CD4-positive, alpha-beta T cell treated with Interferon gamma for 1 hour (primary cell): Measurements from ENCODE around the gene VPS39.

Source experiments
- DNase-seq: peaks from one replicate; pipeline ENCODE4 v3.0.0-alpha.2; 2020

The VPS39 gene

DNA sequence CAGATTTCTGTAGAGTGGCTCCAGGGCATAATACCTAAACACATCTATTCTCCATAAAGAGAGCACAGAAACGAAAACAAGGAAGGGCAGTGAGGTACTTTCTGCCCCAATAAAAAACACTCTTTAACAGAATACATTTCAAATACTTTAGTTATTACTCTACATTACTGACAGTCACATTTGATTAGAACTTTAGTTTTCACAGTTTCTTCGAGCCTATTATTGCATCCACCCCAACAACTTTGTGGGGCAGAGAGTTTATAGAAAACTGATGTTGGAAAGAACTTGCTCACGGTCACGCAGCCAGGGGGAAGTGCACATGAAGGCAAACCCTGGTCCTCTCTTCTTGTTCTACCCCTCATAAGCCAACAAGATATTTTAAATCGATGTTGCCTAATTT lies 9.0 kb downstream of the VPS39 start:
- DNase-seq, result no peak

DNA sequence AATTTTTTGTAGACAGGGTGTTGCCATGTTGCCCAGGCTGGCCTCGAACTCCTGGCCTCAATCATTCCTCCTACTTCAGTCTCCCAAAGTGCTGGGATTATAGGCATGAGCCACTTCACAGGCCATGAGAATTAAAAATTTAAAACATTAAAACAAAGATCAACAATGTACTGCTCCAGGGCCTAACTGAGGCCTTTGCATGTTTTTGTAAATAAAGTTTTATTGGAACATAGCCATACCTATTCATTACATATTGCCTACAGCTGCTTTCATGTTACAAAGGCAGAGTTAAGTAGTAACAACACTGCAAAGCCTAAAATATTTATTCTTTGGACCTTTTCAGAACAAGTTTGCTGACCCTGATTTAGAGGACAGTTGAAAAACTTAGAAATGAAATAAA lies 9.6 kb downstream of the VPS39 start:
- DNase-seq, result no peak

DNA sequence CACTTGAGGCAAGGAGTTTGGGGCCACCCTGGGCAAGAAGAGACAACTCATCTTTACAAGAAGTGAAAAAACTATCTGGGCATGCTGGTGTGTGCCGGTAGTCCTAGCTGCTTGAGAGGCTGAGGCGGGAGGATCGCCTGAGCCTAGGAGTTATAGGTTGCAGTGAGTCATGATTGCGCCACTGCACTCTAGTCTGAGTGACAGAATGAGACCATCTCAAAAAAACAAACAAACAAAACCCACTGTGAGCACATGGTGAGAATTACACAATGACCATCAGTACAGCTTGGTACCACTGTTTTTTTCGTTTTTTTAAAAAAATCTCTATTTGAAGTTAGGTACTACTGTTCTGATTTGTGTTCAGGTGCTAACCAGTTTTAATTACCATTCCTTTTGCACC lies 13.6 kb downstream of the VPS39 start:
- DNase-seq, result peak; percentile 6

DNA sequence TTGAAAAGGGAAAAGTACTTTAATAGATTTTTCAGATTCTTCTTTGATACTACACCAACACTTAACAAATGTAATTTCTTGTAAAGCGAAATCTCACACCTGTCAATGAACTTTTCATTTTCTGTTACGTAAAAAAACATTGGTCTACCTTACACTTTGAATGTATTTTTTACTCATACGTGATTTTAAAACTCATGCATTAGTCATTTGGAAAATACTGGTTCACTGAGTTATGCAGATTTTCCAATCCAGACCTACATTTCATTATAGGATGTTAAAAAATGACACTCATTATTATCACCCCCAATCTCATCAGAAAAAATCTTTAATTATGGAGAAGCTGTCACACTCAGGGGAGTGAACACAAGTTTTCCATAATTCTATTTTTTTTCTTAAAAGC lies 14.7 kb downstream of the VPS39 start:
- DNase-seq, result no peak

DNA sequence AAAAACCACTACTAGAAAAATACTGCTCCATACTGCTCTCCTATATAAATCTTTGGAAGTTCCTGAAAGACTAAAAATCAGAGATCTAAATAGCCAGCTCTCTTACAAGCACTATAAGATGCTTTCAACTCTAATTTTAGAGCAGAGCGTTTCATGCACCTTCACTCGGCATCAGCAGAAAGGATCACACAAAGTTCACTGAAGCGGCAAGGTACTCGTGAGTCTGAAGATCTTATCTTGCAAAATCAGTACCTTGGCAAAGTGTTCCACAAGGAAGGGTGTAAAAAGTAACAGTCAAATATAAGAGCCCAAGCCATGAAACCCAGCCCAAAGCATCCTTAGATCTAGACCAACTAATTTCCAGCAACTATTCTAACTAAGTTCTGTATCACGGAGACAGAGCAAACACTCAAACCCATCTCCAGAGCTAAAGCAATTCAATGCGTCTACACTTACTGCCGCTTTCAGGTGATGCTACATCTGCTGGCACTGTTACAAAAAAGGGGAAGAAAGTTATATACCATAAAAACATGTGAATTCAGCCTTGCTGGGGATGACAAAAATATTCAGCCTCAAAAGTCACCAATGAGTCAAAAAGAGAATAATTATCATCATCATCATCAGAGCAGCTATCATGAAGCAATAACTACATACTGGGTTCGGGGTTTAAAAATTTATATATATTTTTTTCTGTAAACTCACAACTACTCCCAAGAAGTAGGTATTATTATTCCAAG lies 16.3 kb downstream of the VPS39 start:
- DNase-seq, result no peak

DNA sequence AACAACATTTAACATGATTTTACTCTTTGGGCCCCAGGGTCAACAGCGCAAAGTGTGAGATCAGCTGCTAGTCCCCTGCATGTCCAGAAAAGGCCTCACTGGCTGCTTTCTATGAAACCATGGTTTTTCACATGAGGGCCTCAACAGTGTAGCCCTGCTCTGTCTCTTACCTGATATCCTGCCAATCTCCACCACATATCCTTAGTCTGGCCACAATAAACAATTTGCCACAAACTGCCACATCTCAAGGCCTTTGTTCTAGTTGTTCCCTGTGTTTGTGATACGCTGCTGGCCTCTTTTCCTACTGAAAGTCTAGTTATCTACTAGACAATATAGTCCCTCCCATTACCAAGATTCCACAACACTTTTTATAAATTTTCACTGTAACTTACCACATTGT lies 17.7 kb downstream of the VPS39 start:
- DNase-seq, result no peak

DNA sequence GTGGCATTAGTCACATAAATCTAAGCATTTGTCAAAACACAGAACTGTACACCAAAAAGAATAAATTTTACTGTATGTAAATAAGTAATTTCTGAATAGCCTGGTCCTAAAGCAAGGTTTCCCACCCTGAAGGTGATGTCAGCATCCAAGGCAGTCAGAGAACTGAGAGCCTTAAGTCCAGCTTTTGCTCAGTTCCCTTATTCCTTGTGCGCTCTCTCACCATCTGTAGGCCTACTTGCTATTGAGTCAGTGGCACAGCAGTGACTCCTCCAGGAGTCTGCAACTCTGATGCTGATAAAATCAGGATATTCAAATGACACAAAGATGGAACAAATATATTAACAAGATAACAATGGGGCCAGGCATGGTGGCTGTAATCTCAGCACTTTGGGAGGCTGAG lies 22.3 kb downstream of the VPS39 start:
- no peak for DNase-seq

DNA sequence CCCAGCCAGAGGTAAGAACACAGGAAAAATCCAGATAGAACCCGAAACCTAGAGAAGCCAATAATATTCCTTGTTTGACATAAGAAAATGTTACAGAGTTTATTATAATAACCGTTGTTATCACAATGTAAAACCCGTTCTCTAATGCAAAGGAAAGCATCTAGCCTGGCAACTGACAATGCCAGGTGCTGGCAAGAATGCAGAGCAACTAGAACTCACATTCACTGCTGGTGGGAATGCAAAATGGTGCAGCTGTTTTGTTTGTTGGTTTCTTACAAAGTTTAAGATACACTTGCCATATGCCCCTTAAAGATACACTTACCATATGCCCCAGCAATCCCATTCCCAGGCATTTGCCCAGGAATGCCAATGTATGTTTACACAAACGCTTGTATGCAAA lies 23.4 kb downstream of the VPS39 start:
- DNase-seq, result no peak

DNA sequence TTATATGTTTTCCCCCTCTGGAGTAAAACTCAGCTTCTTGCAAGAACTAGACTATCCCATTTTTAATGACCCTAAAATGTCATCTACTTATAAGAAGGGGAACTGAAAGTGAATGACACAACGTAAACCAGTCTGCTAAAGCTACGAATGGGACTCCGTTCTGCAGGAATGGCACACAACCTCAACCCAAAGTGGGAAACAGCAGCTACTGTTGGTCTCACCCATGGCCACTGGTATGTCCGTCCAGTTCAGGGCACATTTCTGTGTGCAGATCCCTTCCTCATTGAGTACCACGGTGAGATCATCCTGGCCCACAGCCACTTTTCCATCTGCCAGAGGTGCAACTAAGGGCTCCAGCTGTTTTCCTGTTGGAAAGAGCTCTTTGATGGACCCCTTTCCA lies 23.8 kb downstream of the VPS39 start:
- no peak for DNase-seq

DNA sequence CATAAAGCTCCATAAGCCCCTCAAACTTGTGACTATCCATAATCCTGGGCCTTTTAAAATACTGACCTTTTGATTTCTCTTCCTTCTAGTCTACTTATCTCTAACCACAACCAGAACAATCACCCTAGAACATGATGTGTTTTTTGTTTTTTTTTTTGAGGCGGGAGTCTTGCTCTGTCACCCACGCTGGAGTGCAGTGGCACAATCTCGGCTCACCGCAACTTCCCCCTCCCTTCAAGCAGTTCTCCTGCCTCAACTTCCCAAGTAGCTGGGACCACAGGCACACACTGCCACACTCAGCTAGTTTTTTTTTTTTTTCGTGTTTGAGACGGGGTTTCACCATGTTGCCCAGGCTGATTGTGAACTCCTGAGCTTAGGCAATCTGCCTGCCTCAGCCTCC lies 25.1 kb downstream of the VPS39 start:
- DNase-seq, result no peak

DNA sequence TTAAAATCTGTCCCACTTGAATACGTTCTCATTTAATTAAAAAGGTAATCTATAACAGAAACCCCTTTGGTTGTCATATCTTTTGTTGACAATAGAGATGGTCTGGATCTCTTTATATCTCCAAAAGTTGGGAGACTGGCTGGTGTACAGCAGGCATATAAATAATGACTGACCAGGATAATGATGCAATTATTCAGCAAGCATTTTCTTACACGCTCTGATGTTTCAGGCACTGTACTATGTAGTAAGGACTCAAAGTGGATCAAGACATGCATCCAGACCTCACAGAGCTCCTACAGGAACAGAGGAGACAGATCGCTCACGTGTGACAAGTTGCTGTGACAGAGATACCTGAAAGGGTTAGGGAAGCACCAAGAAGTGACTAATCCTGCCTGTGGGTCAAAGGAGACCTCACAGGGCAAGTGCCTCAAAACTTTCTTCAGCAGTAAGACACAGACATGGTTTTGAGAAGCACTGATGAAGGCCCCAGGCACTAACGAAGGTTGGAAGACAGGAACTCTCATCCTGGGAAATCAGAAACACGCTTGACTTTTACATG lies 25.7 kb downstream of the VPS39 start:
- DNase-seq, result no peak

DNA sequence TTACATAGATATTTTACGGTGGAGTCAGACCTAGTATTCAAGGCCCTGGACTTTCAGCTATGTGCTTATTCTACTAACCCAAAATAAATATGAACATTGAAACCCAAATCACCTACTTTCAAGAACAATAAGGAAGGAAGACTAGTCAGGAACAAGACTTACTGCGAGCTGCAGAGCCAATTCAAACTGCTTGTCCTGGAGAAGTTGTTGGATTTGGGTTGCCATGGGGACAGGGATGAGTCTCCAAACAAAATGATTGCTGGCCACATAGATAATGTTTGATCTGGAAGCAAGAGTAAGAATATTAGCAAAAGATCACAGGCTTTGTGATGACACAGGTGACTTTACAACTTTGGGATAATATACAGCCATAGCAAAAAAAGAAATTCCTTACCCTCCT lies 30.0 kb downstream of the VPS39 start:
- no peak for DNase-seq

DNA sequence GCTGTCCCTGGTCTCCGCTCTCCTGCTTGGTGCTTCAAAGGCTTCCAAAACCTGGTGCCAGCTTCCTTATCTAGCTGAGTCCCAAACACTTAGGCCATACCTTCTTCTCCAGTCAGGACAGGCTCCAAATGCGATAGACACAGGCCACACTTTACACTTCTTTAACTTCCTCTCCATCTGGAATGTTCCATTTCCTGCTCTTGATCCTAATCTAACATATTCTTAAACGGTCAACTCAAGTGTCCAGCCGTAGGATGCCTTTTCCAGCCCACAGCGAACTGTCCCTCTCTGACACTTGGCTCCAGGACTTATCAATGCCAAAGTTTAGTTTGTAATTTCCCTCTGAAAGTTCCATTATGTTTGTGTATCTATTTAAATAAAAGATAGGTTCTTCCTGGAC lies 32.4 kb downstream of the VPS39 start:
- DNase-seq, result no peak

DNA sequence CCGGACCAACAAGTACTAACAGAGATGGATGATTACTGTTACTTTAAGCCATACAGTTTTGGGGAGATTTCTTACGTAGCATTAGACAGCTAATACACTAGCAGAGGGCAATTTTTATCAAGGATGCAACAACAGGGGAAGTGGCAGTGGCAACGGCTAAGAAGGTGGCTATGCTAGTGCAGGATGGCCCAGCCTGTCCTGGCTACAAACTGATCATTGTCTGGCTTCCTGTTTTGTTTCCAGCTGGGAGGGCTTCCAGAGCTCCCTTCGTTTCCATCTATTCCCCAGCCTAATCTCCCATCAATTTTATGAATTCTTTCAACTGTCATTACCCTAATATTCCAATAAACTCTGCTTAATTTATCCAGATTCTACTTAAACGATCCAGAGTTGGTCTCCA lies 35.6 kb downstream of the VPS39 start:
- no peak for DNase-seq

DNA sequence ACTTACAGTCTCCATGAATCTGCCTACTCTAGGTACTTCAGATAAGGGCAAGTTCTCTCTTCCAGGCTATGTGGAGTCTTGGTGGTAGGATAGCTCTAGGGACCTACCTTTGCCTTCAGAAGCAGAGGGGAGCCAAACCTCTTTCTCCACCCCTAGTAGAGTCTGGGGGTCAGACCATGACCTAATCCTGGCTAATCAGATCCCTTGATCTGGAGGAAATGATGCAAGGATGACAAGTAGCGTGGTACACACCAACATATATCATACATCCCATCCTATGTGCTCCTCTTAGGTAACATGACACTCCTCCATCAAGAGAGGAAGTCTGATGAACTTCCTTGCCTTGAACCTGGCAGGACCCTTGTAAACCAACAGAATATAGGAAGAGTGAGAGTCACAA lies 36.3 kb downstream of the VPS39 start:
- no peak for DNase-seq

DNA sequence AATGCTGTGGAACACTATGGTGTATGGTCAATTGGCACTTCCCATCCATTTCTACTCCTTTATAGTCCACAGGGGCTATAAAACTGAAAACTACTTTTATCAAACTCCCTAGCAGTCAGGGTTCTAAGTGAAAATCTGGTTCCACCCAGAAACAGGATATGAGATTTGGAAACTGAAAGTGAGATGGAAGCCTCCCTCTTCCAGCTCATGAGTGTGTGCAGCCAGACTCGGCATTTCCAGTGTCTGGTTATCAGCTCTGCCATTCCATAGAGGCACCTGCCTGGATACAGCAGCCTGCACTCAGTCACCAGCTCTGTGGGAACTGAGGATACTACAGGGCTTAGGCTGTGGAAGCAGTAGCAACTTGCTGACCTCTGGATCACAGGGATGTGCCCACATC lies 37.0 kb downstream of the VPS39 start:
- DNase-seq, result no peak

DNA sequence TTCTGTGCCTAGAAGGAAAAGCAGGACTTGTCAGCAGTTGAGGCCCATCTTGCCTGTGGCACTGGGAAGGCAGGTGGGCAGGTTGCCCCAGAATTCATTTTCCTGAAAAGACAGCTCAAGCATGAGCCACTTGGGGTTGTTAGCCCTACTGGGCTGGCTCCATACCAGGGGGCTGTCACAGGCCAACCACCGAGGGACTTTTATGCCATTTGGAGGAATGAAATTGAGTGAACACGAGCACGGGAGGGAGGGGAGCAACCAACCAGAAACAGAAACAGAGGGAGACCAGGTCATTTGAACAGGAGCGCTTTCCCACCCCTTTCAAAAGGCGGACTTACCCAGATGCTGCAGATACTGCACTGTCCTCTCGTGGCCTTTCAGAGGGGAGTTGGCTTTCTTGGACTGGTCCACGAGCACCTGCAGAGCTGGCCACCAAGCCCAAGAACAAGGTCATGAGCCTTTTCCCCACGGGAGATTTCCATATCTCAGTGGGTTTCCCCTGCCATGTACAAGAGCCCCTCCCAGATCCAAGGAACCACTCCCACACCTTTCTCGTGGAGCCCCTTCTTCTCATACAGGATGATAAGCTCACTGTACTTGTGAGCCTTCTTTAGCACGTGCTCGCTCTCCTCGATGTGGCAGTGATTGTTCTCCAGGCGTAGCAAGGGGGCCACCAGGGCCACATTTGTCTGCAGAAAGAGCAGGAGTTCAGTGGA lies 41.7 kb downstream of the VPS39 start:
- no peak for DNase-seq

DNA sequence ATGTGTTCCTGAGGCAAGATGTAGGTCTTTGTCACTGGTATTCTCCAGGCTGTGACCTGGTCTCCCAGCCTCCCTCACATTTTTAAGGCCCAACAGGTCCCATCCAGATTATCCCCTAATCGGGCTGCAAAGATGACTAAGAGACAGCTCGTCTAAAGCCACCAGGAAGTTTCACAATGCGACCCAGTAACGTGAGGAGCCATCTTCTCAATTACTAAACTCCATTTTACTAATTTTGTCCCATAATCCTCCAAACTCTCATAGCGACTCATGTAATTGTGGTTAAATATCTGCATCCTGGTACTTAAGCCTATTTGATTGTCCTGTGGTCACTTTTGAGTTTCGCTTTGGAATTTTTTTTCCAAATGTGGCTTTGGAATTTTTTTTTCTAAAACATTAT lies 43.0 kb downstream of the VPS39 start:
- no peak for DNase-seq

DNA sequence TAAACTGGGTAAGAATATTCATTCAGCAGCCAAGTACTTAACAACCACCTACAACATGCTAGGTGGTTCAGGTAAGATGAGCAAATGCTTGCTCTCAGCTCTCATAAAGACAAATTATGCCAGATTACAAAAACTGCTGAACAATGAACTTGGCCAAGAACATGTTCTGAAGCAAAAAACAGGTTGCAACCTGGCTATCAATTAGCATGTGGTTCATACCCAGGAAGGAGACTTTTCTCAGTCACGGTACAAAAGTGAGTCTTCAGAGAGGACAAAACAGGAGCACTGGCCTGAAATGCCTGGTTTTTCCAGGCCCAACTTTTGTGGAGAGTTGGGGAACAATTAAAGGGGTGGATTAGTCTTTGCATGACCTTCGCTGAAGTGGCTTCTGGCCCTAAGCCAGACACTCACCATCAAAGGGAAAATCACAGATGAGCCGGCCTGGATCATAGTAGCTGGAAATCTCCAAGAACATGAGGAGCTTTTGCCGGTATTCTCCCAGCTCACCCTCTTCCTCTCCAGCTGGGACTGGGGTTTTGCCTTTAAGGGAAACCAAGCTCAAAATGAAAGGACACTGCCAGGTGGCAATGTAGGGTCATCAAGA lies 44.1 kb downstream of the VPS39 start:
- no peak for DNase-seq

DNA sequence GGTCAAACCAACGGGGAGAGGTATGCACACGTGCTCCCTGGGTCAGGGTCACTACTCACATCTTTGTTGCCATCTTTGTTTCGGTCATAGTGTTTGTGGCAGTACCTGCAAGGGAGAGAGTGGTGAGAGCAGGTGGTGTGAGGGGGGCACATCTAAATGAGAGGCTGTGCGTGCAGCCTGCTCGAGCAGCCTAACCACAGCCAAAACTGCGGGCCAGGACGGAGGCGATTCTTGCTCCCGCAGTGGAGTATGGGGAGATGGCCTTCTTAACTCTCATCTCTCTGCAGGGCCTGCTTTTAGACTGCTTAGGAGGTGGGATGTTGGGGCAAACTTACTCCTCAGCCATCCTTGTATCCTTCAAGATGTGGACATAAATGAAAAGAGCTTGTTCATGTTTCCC lies 44.8 kb downstream of the VPS39 start:
- no peak for DNase-seq

DNA sequence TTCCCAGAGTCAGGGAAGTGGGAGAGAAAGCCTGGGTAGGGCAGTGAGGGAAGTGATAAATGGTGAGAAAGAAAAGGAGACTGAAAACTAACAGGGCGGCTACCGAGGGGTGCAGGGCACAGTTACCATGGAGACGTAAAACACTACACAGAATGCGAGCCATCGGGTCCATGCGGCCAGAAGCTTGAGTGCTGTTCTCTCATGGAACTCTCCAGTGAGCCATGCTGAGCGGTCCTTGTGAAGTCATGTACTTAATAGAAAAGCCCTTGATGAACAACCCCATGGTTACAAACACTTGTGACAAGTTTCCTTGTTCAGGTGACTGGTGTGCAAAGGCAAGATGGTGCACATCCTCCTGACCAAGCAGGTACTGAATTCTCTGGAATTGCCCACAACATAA lies 48.0 kb downstream of the VPS39 start:
- no peak for DNase-seq

DNA sequence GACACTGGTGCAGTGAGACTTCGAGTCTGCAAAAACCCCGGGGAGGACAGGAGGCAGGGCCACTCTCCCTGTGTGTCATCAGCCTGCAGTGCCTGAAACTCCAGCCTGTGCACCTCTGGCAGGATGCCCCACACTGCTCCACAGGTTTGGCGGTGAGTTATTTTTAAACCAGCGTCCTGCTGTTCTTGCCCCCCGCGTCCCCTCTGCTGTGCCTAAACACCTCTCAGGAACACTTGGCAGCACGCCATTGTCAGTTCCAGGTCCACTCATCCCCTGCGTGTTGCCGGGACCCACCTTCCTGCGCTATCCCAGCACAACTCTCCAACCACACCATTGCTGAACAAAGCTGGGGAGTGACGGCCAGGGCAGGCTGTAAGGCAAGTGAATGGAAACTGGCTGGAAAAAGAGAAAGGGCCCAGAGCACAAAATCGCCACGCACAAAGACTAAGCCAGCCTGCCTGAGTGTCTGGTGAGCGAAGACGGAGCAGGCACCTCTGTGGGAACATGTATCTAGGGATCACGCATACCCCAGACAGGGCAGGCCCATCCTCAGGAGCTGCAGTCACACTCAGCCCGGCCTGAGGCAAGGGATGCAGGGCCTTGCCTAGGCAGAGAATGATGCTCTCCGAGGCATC lies 48.6 kb downstream of the VPS39 start:
- DNase-seq, result no peak

DNA sequence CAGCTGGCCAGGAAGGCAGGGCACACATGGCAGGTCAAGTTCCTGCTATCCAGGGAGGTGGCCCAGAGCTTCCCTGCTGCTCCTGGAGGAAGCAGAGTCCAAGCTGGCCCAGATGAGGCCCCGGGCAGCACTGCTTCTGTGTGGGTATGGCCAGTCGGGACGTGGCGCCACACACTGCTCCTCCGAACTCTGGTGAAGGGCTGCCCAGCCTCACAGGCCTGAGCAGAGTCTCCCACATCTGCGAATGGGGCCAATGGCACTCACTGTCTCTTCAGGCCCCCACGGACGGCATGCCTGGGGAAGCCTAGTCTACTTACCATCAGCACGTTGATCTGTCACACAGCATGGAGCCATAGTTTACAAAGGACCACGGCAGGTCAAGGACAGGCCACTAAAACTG lies 49.2 kb downstream of the VPS39 start:
- no peak for DNase-seq
